Loucy (cell line): ENCODE measurements around the gene UQCC2.

Experiments used
- EZH2phosphoT487 ChIP-seq: fragments of 200-600 bp; IDR thresholded peaks from 2 replicates; pipeline ENCODE4 v1.6.1; 2018; ENCODE audit warnings: antibody characterized with exemption, mild to moderate bottlenecking, moderate library complexity, borderline replicate concordance
- TF ChIP-seq, protein P1 (sequence below): fragments of 200-600 bp; sonication (generic); conservative IDR thresholded peaks from 2 replicates; pipeline ENCODE4 v1.5.1; 2014; ENCODE audit warnings: mild to moderate bottlenecking, antibody characterized with exemption, low read length

DNA sequence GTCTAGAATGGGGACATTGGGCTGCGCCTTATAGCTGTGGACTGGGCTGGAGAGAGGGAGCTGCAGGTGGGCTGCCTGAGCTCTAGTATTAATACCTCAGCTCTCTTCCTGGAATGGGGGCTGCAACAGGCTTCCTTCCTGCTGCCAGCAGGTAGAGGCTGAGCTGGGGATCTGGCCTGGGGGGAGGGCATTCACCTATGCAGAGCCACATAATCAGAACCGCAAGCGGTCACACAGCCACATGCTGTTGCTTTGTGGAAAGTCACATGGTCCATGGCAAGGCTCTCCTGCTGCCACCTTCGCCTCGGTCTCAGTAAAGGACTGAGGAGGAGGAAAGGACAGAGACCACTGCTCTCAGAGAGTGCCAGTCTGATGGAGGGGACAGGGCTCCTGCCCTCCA, 54.7 kb downstream of the UQCC2 start:
- TF ChIP-seq, protein P1, sequence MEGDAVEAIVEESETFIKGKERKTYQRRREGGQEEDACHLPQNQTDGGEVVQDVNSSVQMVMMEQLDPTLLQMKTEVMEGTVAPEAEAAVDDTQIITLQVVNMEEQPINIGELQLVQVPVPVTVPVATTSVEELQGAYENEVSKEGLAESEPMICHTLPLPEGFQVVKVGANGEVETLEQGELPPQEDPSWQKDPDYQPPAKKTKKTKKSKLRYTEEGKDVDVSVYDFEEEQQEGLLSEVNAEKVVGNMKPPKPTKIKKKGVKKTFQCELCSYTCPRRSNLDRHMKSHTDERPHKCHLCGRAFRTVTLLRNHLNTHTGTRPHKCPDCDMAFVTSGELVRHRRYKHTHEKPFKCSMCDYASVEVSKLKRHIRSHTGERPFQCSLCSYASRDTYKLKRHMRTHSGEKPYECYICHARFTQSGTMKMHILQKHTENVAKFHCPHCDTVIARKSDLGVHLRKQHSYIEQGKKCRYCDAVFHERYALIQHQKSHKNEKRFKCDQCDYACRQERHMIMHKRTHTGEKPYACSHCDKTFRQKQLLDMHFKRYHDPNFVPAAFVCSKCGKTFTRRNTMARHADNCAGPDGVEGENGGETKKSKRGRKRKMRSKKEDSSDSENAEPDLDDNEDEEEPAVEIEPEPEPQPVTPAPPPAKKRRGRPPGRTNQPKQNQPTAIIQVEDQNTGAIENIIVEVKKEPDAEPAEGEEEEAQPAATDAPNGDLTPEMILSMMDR, result no peak
- TF ChIP-seq EZH2phosphoT487, result no peak
